Middle frontal gyrus (tissue), 1 donor: ENCODE data around the gene MARCHF10.

Experiments used
- DNase-seq: peaks from one replicate; pipeline ENCODE4 v3.0.0-alpha.2; 2015; ENCODE audit warnings: low spot score; ENCODE audit errors: extremely low spot score

MARCHF10 gene

GRCh38 chr17:62821189-62822079, 13.3 kb upstream of the MARCHF10 start:
- no peak for DNase-seq

- DNase-seq, result no peak
These were observed 11.6 kb upstream of the MARCHF10 start for GRCh38 chr17:62819511-62820221.

GRCh38 chr17:62818526-62818925, 10.4 kb upstream of the MARCHF10 start:
- no peak for DNase-seq

DNA sequence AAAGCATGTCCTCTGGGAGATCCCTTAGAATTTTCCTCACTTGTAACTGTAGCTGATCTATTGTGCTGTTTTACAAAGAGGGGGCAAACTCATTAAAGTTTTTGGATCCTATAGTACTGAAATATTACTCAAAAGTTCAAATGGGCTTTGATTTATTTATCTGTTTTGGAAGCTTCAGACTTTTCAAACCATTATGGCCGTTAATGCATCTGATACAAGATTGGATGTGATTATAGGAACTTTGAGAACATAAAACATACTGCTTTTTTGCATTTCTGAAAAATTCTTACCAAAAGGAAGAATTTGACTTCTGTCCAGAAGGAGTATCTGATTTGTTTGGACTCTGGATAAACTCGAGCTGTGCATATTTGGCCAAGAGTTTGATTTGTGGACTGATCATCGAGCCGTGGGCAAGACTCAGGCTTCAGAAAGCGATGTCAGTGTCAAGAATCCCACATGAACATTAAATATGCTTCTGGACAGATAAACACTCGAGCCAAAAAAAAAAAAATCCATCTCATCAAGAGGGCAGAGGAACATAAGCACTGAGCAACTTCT, 8.2 kb upstream of the MARCHF10 start:
- DNase-seq, result no peak

- DNase-seq, result no peak
These were observed 1.5 kb upstream of the MARCHF10 start for GRCh38 chr17:62809656-62810055.

DNA sequence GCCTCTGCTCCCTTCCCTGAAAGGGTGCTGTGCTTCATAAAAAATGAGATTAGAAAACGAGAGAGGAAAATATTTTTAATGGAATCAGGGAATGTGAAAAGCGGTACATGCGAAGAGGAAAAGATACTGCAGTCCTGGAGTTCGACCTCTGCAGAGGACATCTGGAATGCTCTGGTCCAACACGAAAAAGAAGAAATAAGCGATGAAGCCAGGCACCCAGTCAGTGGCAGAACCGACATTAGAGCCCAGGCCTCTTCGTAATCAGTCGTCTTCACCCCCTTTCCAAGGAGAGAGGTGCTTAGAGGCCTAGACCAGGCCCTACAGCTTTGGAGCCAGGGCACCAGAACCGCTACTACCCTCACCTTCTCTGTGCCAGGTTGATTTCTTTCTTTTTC, 459 bp upstream of the MARCHF10 start:
- DNase-seq, result no peak

DNA sequence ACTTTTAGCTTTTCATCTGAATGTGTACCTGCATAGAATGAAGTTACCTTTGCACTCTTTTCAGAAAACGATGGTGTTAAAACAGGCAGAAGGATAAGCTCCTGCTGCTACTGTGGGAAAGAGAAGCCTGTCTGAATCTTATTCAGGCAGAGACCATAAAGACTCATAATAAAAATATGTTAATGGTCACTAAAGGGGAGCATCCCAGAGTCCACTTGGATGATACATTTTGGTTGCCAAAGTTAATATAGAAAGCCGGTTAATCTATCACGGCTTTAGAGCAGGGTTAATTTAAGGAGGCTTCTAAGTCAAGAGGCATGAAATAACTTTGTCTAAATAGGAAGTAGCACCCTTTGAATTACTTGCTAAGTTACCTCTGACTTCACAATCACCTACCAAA, 2.9 kb downstream of the MARCHF10 start:
- DNase-seq, result no peak

GRCh38 chr17:62804822-62805221, 3.3 kb downstream of the MARCHF10 start:
- DNase-seq, result no peak

- no peak for DNase-seq
These were observed 4.1 kb downstream of the MARCHF10 start for GRCh38 chr17:62804025-62804424.

- no peak for DNase-seq
These were observed 5.4 kb downstream of the MARCHF10 start for GRCh38 chr17:62802561-62803205.

GRCh38 chr17:62801553-62802114, 6.5 kb downstream of the MARCHF10 start:
- no peak for DNase-seq

- DNase-seq, result no peak
These were observed 7.5 kb downstream of the MARCHF10 start for GRCh38 chr17:62800585-62800984.

GRCh38 chr17:62797959-62798358, 10.2 kb downstream of the MARCHF10 start:
- no peak for DNase-seq

DNA sequence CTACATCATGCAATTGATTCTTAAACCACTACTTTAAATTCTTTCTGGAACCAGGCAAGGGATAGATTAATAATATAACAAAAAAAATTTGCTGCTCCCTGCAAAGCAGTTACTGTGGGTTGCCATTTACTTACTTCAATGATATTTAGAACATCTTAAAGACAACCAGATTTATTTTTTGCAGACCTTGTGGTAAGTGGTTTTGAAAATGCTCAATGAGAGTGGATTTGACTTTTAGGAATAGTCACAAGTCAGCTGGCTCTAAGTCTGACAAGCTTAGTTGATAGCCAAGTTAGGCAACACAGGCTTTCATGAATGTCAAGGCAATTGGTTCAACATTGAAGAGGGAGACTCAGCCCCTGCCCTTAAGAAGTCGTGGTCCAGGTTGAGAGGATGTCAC, 11.8 kb downstream of the MARCHF10 start:
- no peak for DNase-seq

DNA sequence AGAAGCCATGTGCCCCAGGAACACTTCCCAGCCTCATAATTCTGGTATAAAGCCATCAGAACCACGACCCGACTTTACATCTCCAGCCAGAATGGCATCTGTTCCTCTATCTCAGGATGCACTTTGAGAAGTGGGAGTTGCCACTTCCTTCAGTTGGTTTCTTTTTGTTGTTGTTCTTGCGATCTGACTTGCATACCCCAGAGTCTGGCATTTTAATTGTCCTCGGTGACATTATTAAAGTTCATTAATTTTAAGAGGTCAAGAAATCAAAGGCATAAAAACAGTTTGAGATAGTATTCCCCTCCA, 13.5 kb downstream of the MARCHF10 start:
- DNase-seq, result no peak

GRCh38 chr17:62793919-62794665, 14.0 kb downstream of the MARCHF10 start:
- DNase-seq, result no peak

DNA sequence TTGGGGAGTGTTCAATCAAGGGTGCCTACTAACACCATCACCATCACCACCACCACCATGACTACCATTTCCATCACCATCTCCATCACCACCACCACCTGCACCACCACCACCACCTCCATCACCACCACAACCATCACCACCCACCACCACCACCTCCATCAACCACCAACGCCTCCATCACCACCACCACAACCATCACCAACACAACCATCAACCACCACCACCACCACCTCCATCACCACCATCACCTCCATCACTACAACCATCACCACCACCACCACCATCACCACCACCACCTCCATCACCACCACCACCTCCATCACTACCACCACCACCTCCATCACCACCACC, 15.7 kb downstream of the MARCHF10 start:
- no peak for DNase-seq

- DNase-seq, result no peak
These were observed 16.2 kb downstream of the MARCHF10 start for GRCh38 chr17:62791767-62792446.

GRCh38 chr17:62791235-62791734, 16.8 kb downstream of the MARCHF10 start:
- DNase-seq, result no peak

GRCh38 chr17:62790564-62790986, 17.5 kb downstream of the MARCHF10 start:
- no peak for DNase-seq
